Duodenal mucosa (tissue), 2 donors: Measurements from ENCODE around the gene ELAC2.
"Not testable (repeated sequence)": the region's sequence is repeated elsewhere in the genome, so short reads cannot be mapped to it uniquely, and the experiment has no call there.

Experiments
- H3K27ac ChIP-seq: one replicate; pipeline ENCODE4 v1.7.0; 2013; ENCODE audit warnings: low read depth, low read length
- H3K27me3 ChIP-seq, 2 donors: one replicate each; pipeline ENCODE4 v1.7.0; 2013; ENCODE audit warnings: low read length in 2 of 2, control low read depth in 1 of 2; ENCODE audit not compliant: insufficient read depth in 2 of 2, control insufficient read depth in 1 of 2
- H3K36me3 ChIP-seq, 2 donors: one replicate each; pipeline ENCODE4 v1.7.0; 2013; ENCODE audit warnings: low read length in 2 of 2, control low read depth in 1 of 2; ENCODE audit not compliant: insufficient read depth in 2 of 2, control insufficient read depth in 1 of 2
- H3K4me1 ChIP-seq, 2 donors: one replicate each; pipeline ENCODE4 v1.7.0; 2013; ENCODE audit warnings: low read length in 2 of 2, control low read depth in 1 of 2; ENCODE audit not compliant: insufficient read depth in 2 of 2, control insufficient read depth in 1 of 2
- H3K4me3 ChIP-seq, 2 donors: one replicate each; pipeline ENCODE4 v1.7.0; 2013; ENCODE audit warnings: low read length in 2 of 2, low read depth in 1 of 2
- H3K9ac ChIP-seq, 2 donors: one replicate each; pipeline ENCODE4 v1.7.0; 2013; ENCODE audit warnings: low read length in 2 of 2, low read depth in 1 of 2
- H3K9me3 ChIP-seq, 2 donors: one replicate each; pipeline ENCODE4 v1.7.0; 2013; ENCODE audit warnings: low read length in 2 of 2, control low read depth in 1 of 2; ENCODE audit not compliant: control insufficient read depth in 1 of 2

The ELAC2 gene

DNA sequence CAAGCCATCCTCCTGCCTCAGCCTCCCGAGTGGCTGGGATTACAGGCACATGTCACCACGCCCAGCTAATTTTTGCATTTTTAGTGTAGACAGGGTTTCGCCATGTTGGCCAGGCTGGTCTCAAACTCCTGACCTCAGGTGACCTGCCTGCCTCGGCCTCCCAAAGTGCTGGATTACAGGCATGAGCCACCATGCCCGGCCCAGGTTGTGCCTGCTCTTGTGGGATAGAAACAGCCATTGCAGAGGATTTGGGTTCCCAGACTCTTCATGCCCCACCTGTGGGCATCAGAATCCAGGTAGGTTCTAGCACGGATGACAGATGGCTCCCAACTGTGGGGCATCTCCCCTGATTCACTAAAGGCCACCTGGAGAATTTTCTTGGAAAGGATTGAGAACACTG lies 39.0 kb downstream of the ELAC2 start:
- H3K4me1 ChIP-seq, H3K36me3 ChIP-seq, H3K9me3 ChIP-seq, H3K9ac ChIP-seq, H3K27me3 ChIP-seq, H3K4me3 ChIP-seq, H3K27ac ChIP-seq: not testable (repeated sequence)

DNA sequence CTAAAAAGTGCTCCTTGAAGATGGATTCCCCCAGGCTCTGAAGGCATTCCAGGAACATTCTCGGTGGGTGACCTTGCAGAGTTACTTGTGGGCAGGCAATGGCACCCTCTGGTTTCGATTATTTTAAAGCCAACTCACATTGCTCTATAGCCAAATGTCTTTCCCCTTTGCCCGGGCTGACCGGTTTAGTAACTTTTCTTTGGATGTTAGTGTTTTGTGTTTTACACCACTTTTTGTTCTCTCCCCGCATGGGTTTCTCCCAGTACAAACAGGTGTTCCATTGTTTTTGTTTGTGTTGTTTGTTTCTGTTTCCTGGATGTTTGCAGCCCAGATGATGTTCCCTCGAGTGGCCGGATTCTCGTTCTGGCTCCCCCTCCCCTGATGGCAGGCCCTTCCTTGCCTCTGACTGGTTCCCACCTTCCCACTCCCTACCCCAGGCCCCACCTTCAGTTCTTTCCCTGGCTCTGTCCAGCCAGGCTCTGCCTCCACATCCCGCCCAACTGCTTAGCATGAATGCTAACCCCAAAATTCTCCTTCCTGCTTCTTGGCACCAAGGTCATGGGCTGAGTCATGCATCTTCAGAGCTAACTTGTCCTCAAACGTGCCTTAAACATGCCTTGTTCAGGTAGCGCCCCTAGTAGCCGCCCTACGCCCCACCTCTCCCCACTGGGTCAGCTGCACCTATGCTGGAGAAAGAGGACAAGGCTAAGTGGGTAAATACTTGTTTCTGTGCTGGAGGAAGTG lies 40.6 kb downstream of the ELAC2 start:
- no peak overlapping the region for H3K27ac ChIP-seq
- H3K4me1 ChIP-seq, result no peaks in the 10 kb centered on the region
- H3K36me3 ChIP-seq, result peaks cover 0 to under 1% of the 10 kb centered on the region in 2 donors
- H3K27me3 ChIP-seq, result no peaks in the 10 kb centered on the region
- H3K9ac ChIP-seq, result no peak overlapping the region
- no peak overlapping the region for H3K4me3 ChIP-seq
- no peaks in the 10 kb centered on the region for H3K9me3 ChIP-seq

DNA sequence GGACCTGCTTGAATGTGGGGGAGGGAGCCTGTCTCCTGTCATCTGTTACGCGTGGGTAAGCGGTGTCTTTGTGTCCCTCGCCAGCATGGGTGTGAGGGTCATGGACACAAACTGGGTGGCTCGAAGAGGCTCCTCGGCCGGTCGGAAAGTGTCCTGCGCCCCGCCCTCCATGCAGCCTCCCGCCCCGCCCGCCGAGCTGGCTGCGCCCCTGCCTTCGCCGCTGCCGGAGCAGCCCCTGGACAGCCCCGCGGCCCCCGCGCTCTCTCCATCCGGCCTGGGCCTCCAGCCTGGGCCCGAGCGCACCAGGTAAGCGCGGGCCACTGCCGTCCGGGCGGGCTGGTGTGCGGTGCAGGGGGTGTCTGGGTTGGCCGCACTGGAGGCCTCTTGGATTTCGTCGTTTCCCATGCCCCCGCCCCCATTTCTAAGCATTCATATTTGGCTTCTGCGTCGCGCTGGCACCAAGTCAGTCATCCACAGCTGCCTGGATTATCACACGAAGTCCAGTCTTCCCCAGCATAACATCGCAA lies 43.8 kb downstream of the ELAC2 start:
- Histone ChIP-seq H3K36me3 (no peaks in the 10 kb centered on the region), H3K4me1 (no peaks in the 10 kb centered on the region), H3K9me3 (no peaks in the 10 kb centered on the region), H3K9ac (no peak overlapping the region), H3K27me3 (no peaks in the 10 kb centered on the region), H3K4me3 (no peak overlapping the region), H3K27ac (no peak overlapping the region)

DNA sequence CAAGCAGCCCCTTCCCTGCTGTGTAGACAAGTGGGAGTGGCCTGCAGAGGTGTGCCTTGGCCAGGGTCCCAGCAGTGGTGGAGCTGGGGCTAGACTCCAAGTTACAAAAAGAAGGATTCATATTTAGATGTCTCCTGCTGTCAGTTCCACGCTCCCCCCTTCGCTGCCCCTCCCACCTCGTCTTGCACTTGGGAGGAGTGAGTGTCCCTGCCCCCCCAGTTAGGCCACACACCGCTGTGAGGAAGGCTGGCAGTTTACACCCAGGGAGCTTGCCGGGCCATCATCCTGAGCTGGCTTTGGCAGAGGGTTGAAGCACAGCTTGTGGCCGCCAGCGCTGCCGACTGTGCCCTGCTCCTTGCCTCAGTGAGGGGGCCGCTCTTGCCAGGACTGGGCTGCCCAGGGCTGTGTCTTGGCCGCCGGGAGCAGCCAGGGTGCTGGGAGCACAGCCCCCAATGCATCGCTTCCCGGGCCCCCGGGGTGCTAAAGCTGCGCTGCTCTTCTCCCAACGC lies 44.3 kb downstream of the ELAC2 start:
- H3K27ac ChIP-seq, result no peak overlapping the region
- no peaks in the 10 kb centered on the region for H3K36me3 ChIP-seq
- H3K9ac ChIP-seq, result no peak overlapping the region
- H3K27me3 ChIP-seq, result no peaks in the 10 kb centered on the region
- H3K4me1 ChIP-seq, result no peaks in the 10 kb centered on the region
- no peaks in the 10 kb centered on the region for H3K9me3 ChIP-seq
- H3K4me3 ChIP-seq, result no peak overlapping the region

DNA sequence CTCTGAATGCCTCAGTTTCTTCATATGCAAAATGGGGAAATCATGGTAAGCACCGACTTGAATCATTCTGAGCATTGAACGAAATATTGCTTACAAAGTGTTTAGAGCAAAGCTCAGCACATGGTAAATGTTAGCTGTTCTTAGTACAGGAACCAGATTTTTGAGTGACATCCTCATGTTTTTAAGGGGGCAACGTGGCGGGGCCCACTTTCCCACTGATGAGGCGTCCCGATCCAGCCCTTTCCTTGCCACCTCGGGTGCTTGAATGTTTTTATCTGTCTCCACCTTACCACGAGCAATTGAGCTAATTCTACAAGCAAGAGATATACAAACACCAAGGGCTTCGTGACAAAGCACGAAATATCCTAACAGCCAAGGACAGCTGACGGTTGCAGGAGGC lies 49.9 kb downstream of the ELAC2 start:
- Histone ChIP-seq H3K27me3 (no peaks in the 10 kb centered on the region), H3K9me3 (no peaks in the 10 kb centered on the region), H3K36me3 (no peaks in the 10 kb centered on the region), H3K27ac (no peak overlapping the region), H3K4me1 (no peaks in the 10 kb centered on the region), H3K4me3 (no peak overlapping the region), H3K9ac (no peak overlapping the region)

DNA sequence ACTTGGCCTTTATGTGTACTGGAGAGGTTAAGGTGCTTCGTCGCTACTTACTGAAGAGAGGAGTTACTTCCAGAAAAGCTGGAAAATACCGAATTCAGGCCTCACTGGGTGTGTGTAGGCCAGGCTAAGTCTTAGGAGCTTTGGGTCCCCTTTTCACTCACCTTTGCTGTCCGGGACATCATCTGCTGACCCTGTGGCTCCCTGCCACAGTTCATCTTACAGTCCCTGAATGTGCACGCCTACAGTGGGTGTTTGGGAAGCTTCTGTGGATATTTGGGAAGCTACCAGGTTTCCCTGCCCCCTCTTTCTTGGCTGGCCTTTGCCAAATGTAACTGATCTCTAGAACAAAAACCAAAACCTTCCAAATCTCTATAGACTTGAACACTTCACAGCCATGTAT lies 51.4 kb downstream of the ELAC2 start:
- Histone ChIP-seq H3K27me3 (no peaks in the 10 kb centered on the region), H3K9ac (no peak overlapping the region), H3K4me3 (no peak overlapping the region), H3K4me1 (no peaks in the 10 kb centered on the region), H3K9me3 (no peaks in the 10 kb centered on the region), H3K27ac (no peak overlapping the region), H3K36me3 (no peaks in the 10 kb centered on the region)

DNA sequence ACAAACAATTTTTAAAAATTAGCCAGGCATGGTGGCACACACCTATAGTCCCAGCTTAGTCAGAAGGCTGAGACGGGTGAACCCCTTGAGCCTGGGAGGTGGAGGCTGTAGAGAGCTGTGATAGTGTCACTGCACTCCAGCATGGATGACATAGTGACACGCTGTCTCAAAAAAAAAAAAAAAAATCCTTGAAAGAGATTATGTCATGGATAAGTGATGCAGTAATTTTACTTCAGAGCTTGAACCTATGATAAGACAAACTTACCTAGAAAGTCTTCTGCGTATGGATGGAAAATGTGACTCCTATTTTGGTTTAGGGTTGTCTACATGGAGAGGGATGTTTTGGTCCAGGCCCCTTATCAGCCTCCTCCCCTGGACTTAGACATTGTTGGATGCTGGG lies 51.8 kb downstream of the ELAC2 start:
- Histone ChIP-seq H3K27ac (no peak overlapping the region), H3K4me1 (no peaks in the 10 kb centered on the region), H3K9ac (no peak overlapping the region), H3K36me3 (no peaks in the 10 kb centered on the region), H3K9me3 (no peaks in the 10 kb centered on the region), H3K4me3 (no peak overlapping the region), H3K27me3 (no peaks in the 10 kb centered on the region)

DNA sequence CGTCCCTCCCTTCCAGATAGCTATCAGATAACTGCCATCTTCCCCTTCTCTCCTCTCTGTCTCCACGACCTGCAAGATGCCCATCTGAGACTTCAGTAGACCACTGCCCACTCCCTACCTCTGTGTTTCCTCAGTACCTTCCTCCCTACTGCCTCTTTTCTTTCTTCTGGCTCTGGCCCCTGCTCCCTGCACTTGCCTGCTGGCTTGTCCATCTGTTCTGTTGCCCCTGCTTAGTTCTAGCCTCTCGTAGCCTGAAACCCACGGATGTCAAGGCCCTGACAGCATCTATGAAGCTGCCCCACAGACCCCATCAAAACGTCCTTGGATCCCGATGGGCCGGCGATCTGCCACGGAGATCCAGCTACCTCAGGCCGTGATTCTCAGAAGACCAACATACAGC lies 53.0 kb downstream of the ELAC2 start:
- H3K27ac ChIP-seq, result no peak overlapping the region
- no peaks in the 10 kb centered on the region for H3K27me3 ChIP-seq
- H3K4me3 ChIP-seq, result no peak overlapping the region
- H3K4me1 ChIP-seq, result no peaks in the 10 kb centered on the region
- no peaks in the 10 kb centered on the region for H3K9me3 ChIP-seq
- H3K36me3 ChIP-seq, result no peaks in the 10 kb centered on the region
- no peak overlapping the region for H3K9ac ChIP-seq

DNA sequence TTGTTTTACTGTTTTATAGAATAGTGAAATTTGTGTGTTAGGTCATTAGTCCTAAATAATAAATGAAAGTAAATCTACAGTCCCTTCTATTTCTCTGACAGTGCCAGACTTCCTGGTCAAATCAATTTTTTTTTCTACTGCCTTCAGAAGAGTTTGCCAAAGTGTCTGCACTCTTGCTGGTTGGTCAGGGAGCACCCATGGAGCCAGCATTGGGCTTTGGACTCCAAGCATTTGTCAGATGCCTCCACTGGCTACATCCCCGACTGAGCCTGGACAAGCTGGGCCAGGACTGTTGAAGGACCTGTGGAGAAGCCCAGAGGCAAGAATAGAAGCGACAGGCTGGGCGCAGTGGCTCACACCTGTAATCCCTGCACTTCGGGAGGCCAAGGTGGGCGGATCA lies 53.7 kb downstream of the ELAC2 start:
- Histone ChIP-seq H3K4me1 (no peaks in the 10 kb centered on the region), H3K9ac (no peak overlapping the region), H3K27me3 (no peaks in the 10 kb centered on the region), H3K4me3 (no peak overlapping the region), H3K9me3 (no peaks in the 10 kb centered on the region), H3K27ac (no peak overlapping the region), H3K36me3 (peaks cover 0 to 2% of the 10 kb centered on the region in 2 donors)

DNA sequence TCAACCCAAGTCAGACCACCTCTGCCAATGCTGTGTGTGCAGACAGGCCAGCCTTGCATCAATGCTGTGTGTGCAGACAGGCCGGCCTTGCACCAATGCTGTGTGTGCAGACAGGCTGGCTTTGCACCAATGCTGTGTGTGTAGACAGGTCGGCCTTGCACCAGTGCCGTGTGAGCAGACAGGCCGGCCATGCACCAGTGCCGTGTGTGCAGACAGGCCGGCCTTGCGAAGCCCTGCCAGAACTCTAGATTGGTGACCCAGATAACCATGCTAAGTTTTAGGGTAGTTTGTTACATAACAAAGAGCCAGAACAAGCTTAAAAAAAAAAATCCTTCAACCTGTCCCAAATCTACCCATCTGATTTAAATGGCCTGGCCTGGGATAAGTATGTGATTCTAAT lies 54.3 kb downstream of the ELAC2 start:
- no peak overlapping the region for H3K4me3 ChIP-seq
- no peak overlapping the region for H3K9ac ChIP-seq
- H3K36me3 ChIP-seq, result peaks cover 0 to 9% of the 10 kb centered on the region in 2 donors
- no peak overlapping the region for H3K27ac ChIP-seq
- no peaks in the 10 kb centered on the region for H3K4me1 ChIP-seq
- H3K27me3 ChIP-seq, result no peaks in the 10 kb centered on the region
- H3K9me3 ChIP-seq, result no peaks in the 10 kb centered on the region
